Endothelial cell of umbilical vein (primary cell): Measurements from ENCODE around the gene SPATA7.

ENCODE experiments used
- CTCF ChIP-seq, 2 donors: IDR thresholded peaks; 1 replicate in 1 of 2; 2 replicates in 1 of 2; pipeline ENCODE4 v1.5.1; 2011; ENCODE audit warnings: low read length in 2 of 2, mild to moderate bottlenecking in 2 of 2, moderate library complexity in 2 of 2, control low read depth in 1 of 2, inconsistent platforms in 1 of 2, low read depth in 1 of 2; ENCODE audit not compliant: insufficient read depth in 1 of 2; ENCODE audit errors: extremely low read depth in 1 of 2
- EZH2 ChIP-seq: IDR thresholded peaks from 2 replicates; pipeline ENCODE4 v1.6.1; 2012; ENCODE audit warnings: borderline replicate concordance, low read depth, mild to moderate bottlenecking, moderate library complexity, low read length, inconsistent platforms; ENCODE audit not compliant: severe bottlenecking
- FOS ChIP-seq: IDR thresholded peaks from 2 replicates; pipeline ENCODE4 v1.6.1; 2011; ENCODE audit warnings: mild to moderate bottlenecking, low read length, moderate library complexity, borderline replicate concordance; ENCODE audit not compliant: insufficient read depth
- MYC ChIP-seq: IDR thresholded peaks from one replicate; pipeline ENCODE4 v1.6.1; 2011; ENCODE audit warnings: mild to moderate bottlenecking, low read depth, low read length
- POLR2A ChIP-seq: IDR thresholded peaks from 2 replicates; pipeline ENCODE4 v1.6.1; 2012; ENCODE audit warnings: low read depth, mild to moderate bottlenecking, control low read depth, low read length
- POLR2AphosphoS5 ChIP-seq: IDR thresholded peaks from 2 replicates; pipeline ENCODE4 v1.6.1; 2012; ENCODE audit warnings: low read depth, mild to moderate bottlenecking, control low read depth, low read length, moderate library complexity; ENCODE audit not compliant: insufficient read depth
- TF ChIP-seq, protein P1 (sequence below): IDR thresholded peaks from 2 replicates; pipeline ENCODE4 v1.6.1; 2011; ENCODE audit not compliant: insufficient read depth, insufficient read length

GRCh38 chr14:88430976-88431375 is 45.5 kb downstream of the SPATA7 start:
- TF ChIP-seq EZH2 (no peak), POLR2A (no peak), CTCF (IDR thresholded peaks at IDR 0.05; ENCODE audit: extremely low read depth in 1 of 2, insufficient read depth in 1 of 2, low read depth in 1 of 2, low read length in 2 of 2) (no peak), POLR2AphosphoS5 (no peak), FOS (no peak), MYC (no peak)
- TF ChIP-seq, protein P1, sequence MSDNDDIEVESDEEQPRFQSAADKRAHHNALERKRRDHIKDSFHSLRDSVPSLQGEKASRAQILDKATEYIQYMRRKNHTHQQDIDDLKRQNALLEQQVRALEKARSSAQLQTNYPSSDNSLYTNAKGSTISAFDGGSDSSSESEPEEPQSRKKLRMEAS, result no peak
